GM03348 (cell line): ENCODE measurements around the gene TSPAN7.

Source experiments
- DNase-seq: peaks from one replicate; pipeline ENCODE4 v3.0.0; 2012; ENCODE audit warnings: low spot score

The TSPAN7 gene

DNA sequence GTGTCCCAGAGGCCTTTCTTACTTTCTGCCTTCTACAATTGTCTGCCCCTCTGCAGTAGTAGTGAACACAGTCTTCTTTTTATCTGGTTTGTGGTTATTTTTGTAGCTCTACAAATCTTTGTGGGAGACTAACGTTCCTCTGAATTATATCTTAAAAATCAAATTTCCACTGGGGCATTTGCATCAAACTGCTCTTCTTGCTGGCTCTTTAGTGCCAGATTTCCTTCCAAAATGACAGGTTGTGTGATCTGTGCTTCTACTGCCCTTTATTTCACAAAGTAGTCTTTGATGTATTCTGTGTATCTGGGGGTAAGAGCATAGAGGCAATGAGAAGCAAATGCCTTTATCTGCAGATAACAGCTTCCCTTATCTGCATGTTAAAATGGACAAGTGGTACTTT is 34.5 kb downstream of the TSPAN7 start:
- DNase-seq = no peak

DNA sequence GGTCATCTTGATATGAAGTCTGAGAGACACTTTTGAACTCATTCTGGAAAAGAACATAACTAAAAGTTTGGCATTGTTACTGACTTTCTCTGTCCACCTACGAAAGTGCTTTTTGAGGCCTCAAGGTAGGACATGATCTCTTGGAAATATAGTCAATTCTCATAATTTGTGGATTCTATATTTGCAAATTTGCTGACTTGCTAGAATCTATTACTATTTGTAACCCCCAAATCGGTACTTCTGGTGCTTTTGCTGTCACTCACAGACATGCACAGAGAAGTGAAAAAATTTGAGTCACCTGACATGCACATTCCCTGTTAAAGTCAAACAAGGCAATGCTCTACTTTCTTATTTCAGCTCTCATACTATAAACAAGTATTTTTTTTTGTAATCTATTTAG is 35.6 kb downstream of the TSPAN7 start:
- no peak for DNase-seq

DNA sequence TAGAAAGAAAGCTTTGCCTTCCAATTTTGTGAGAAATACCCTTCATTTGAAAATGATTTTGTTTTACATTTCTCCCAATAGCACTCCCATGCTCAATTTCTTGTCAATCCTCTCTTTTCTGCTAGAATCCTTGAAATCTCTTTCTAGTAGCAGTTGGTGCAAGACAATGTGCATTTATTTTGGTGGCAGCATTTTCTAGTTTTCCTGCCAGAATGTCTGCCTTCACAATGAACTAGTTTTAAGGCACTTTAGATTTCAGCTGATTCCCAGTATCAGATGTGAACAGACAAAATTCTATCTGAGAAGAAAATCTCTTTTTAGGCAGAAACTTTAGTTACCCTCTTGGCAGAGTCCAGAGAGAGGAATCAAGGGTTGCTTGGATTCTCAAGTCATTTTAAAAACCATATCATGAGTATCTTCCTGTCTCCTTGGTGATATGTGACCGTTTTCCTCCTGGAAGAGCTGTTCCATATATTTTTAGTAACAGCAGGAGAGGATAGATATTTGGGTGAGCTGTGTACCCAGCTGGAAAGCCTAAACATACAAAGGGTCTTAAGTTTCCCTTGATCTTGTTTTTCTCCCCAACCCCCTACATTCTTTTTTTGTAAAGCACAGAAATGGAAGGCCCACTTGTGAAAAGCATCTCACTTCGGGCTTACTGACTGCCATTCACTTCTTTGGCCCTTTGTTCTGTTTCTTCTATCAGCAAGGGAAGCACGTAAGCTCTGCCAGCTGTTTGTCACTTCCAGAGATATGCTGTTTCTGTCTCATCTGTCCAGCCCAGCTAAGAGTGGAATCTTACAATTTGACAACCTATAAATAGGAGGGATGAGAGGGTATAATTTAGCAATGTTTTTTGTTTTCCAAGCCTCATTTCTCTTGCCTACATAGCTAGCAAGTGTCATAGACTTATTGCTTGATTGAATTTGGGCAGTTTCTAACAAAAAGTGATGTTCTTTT is 38.7 kb downstream of the TSPAN7 start:
- DNase-seq = no peak

DNA sequence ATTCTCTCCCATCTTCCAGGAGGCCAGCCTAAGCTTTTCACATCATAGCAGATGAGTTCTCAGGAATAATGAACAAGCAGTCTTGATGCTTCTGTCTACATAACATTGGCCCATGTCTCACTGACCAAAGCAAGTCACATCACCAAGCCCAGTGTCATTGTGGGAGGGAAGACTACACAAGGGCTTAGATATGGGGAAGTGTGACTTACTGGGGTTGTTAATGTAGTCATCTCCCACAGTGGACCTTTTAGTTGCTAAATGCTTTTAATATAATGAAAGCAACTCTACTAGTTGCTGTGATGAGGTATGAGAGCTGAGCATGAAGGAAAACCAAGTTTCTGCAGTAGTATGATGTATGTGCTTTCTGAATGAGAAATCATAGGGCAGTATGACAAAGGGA is 40.5 kb downstream of the TSPAN7 start:
- DNase-seq = no peak

DNA sequence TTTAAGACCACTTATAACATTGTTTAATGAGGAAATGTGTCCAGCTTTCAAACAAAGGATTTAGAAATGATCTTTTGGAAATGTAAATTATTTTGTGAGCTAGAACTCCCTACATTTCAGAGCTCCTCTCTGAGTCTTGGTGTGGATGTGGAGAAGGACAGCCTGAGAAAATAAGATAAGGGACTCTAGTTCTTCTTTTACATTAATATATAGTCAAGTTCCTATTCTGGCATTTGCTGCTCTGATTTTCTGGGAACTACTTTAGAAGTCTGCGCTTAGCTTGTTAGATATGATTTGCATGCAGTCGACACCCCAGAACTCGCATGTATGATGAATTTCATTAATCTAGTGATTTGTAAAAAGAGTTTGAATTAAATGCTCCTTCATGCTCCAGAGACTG is 45.5 kb downstream of the TSPAN7 start:
- no peak for DNase-seq

DNA sequence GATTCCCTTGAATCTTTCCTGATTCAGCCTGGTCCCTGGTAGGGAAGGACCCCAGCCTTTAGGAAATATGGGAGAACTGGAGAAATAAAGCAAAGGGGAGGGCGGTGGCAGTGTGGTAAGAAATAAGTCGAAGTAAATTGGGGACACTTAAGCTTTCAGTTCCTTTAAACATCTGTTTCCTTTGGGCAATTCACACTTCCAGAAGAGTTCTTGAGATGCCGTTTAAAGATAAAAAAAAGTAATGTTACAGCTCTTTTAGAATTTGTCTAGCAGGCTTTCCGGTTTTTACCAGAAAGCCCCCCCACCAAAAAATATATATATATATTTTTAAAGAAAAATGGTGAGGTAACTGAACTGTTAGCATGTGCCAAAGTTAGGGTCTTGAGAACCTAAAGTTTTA is 46.6 kb downstream of the TSPAN7 start:
- DNase-seq = no peak

DNA sequence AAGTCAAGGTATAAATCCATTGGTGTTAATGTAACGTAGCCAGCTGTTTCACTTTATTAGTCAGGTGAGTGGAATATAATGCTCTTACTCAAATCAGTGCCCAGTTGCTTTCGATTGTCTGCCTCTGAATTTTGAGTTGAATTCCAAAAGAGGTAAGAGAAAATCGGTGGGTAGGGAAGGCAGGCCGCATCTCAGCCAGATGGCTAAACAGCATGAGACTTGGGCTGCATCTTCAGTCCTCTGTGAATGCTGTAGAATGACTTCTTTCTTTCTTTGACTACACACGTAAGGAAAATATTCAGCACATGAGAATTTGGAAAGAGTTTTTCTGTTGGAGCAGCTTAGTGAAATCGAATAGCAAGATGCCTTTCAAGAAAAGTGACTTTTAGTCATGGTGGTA is 49.5 kb downstream of the TSPAN7 start:
- DNase-seq = no peak

DNA sequence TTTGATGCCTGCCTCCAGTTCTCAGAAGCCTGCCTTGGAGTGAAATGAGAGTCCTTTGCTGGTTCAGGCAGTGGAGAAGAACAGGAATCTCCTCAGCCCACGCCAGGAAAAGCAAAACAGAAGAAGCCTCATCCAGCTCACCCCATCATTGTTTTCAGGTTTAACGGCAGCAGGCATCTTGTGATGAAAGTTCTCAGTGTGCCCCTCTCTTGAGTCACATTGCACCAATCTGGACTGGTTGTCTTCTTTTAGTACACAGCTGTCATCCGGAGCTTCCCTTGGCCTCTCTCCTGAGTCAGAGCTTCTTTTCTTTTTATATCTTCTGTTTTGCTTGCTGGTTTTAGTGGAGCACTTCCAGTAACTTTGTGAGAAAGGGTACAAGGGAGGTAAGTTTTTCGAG is 50.9 kb downstream of the TSPAN7 start:
- DNase-seq = no peak

DNA sequence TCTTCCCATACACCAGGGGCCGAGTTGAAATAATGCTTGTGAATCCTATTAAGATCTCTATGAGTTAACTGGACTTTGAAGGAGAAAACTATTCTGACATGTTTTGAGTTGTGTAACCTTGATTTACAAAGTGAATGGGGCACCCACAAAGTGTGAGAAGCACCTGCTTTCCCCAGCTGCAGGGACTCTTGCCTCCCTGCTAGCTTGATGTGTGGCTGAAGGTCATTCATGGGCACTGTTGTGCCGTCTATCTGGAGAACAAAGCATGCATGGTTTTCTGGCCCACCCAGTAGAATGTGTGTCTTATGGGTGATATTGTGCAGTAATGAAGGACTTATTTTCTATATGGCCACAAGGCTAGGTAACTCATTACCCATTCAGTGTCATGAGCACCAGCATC is 53.1 kb downstream of the TSPAN7 start:
- DNase-seq = no peak

DNA sequence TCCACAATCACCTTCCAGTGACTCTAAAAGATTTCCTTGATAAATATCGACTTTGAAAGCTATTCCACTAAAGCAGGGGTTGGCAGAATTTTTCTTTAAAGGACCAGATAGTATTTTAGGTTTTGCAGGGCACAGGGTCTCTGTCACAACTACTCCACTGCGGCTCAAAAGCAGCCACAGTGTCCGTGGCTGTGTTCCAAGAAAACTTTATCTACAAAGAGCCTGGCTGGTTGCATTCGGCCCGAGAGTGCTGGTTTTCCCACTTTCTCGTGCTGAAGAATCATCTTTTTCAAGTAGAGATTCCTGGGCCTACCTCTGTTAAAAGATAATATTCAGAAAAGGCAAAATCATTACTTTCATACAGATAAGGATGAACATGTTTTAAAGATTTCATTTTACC is 55.6 kb downstream of the TSPAN7 start:
- no peak for DNase-seq

DNA sequence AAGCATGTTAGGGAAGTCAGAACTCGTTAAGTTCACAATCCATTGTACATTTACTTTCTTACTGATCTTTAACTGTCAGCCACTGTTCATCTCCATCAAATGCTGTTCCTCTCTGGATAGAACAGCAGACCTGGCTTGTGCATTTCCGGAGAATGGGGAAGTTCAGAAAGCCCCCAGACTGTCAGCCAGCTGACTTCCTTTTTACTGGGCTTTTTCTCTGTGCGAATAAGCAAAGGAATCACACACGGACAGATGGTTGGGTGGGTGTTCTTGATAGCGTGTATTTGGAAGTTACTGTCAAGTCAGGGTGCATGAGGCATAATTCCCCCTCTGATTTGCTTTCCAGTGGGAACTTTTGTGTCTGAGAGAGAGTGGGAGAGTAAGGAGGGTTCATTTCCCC is 56.8 kb downstream of the TSPAN7 start:
- no peak for DNase-seq

DNA sequence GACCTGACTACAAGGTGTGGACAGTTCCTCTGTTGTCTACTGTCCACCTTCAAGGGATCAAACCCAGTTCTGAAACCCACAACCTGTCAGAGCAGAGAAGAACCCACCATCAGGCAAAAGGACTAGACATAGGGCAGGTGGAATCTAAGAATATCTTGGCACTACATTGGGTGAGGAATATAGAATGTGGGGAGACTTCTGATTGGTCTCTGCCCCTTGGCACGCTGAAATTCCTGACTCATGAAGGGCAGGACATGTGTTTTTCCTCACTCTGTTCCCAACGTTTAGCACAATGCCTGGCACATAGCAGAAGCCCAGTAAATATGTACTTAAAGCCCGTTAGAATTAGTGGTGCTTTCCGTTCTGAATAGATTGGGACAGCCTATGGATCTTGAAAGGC is 59.3 kb downstream of the TSPAN7 start:
- DNase-seq = no peak

DNA sequence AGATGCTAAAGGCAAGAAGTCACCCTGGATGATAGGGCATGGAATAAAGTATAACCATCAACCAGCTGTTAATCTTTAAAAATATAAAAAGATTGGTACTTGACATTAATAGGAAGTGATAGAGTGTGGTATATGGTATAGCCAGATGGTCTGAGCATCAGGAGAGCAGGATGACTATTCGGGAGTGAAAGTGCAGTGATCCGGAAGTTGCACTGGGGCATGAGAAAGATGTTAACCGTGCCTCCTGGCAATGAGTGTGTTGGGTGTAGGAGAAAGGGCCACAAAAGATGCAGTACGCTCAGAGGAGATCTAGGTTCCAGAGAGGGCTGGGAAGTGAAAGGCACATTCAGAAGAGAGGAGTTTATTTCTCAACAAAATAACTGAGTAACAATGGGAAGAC is 65.0 kb downstream of the TSPAN7 start:
- no peak for DNase-seq

DNA sequence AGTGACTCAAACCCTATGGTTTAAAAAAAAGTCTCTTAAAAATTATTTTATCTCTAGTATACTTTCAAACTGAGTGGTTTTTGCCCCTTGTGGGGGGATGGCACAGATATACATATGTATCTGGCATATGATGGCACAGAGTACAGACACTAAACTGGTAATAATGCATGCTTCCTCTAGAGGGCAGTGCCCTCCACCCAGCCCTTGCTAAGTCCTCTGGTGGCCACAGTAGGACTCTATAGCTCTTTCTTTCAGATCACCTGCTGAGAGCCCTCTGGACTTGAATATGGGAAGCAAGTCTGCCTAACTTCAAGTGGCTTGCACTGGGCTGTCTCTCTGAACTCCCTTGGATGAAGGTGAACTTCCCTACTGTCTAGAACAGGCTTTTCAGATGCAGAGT is 66.3 kb downstream of the TSPAN7 start:
- no peak for DNase-seq

DNA sequence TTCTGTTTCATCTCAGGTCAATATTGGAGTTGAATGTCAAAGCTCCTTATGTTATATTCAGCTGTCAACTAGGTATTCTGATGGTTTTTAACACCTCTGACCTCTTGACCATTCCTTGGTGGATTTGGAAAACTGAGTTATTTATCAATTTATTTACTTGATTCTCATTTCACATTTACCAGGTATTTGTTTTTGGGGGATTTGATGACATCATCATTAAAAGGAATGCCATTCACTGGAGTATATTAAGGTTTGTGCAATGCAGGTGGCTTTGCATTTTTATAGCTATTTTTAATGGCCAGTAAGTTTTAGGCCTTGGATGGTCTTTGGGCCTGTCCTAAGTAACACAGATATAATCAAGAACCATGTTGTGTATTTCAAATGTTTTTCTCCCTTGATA is 67.2 kb downstream of the TSPAN7 start:
- no peak for DNase-seq

DNA sequence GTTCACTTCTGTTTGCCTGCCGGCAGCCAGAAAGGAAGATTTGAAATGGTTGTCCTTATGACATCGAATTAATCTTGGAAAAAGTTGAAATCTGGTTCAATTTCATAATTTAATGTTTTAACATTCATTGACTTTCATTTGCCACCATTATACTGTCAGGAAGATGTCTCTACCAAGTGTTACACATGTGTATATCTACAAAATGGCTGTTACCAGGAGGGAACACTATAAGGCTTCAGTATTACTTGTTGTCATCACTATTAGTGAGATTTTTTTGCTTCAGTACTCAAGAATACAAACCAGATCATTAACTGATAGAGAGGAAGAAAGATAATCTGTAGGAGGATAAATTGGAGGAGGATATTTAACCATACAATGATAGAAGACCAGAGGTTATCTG is 71.2 kb downstream of the TSPAN7 start:
- no peak for DNase-seq

DNA sequence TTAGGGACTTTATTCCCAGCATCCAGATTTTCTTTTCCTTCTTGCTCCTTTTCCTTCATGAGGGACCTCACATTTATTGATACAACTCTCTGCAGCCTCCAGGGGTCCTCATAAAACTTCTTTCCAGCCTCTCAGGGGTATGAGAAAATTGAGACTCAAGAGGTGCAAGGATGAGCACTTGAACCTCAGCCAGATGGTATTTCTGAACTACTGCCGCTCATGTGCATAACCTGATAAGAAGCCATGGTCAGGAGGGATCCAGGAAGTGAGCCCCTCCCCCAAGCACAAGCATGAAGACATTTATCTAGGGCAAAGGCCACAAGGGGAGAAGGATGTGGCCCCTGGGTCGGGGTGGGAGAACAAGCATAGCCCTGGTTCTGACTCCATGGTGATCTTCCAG is 73.3 kb downstream of the TSPAN7 start:
- DNase-seq = no peak

DNA sequence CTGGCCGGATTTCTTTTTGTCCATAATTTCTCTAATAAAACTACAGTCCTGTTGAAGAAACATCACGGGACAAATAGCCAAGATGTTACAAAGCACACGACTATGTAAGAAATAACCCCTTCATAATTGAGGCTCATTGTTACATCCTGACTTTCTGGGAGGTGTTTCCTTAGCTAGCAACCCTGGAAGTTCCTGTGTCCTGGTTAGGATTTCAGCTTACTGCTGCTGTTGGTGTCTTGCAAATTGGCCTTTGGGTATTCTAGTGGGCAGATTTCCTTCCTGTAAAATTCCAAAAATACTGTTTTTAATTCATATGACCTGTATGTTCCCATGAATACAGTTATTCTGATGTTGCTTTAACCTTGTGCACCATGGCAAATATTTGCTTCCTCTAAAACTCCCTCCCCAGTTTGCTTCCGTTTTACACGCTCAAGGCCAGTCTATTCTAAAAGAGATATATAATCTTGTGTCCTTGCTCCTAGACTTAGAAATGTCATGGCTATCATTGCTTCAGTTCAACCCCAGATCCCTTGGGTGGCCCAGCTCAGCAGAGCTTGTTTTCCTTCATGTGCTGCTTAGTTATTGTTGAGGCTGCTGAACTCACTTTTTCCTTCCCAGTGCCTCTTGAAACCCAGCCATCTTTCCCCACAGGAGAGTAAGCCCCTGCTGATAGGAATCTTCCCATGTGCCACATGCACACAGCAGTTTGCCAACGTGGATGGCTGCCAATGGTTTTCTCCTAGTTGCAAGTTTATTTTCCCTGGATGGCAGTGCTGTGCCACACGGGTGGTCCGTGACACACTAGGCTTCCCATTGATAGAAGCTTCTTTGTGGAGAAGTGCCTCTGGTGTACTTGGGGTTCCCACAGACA is 75.8 kb downstream of the TSPAN7 start:
- no peak for DNase-seq

DNA sequence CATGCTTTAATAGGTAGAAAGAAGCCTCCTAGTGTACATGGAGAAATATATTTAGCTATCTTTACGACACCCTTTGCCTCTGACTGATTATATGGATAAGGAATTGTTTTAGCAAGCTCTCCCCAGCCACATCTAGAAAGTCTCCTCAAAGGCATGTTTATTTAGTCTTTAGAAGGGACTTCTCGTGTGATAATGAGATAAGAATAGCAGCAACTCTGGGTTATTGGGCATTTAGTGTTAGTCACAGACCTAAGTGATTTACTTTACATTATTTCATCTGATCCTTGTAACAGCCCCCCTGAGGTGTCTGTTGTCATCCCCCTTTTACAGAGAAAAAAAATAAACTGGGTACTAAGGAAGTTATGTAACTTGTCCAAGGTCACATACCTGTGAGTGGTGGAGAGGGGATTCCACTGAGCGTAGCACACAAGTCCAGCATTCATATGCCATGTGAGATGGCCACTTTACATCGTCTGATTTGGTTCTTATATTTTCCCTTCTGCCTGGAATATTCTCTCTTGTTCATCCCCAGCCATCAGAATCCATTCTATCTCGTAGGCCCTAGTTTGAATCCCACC is 77.7 kb downstream of the TSPAN7 start:
- DNase-seq = no peak

DNA sequence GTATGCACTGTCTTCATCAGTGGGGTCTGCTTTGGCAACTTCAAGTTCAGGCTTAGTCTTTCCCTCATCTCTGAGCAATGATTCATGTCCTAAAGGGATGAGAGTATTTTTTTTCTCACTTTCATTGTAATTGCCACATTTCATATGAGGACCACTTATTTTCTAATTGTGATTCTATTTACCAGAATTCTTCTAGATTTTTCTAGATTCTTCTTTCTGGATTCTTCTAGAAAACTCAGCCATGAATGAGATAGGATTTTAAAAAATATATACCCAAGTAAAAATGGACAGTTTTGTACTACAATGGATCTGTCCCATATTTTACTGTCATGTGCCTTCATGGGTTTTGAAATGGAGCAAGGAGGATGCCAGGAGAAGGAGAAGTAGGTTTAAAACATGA is 78.4 kb downstream of the TSPAN7 start:
- DNase-seq = no peak

DNA sequence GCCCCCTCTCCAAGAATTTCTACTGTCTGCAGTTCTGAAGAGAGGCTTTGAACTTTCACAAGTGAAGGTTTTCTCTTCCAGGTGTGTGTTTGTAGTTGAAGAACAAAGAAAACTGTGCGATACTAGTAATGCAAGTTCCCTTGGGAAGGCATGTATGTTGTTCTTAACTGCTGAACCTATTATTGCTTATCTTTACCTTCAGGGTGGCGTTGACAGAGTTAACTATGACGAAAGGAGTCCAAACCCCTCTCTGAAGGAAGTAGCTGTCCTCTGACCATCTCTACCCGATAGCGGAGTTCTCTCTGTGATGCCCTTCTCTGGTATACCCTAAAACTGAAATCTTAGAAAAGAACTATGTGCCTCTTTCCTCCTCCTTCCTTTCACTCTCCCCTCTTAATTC is 79.9 kb downstream of the TSPAN7 start:
- DNase-seq = no peak

DNA sequence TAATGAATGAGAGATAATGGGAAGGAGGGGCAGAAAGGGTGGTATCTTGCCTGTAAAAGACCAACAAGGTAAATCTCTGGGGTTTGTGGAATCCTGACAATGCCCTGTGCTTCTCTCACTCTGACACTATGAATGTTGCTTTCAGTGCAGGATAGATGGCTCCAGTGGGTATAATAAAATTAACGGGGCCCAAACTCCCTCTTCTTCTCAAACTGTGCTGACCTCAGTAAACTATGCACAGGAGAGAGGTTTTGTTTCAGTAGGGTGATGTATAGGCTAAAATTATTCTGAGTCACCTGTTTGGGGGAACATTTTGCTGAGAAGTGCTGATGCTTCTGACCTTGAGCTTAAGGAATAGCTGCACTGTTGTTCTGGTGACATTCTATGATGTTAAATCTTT is 82.6 kb downstream of the TSPAN7 start:
- no peak for DNase-seq

DNA sequence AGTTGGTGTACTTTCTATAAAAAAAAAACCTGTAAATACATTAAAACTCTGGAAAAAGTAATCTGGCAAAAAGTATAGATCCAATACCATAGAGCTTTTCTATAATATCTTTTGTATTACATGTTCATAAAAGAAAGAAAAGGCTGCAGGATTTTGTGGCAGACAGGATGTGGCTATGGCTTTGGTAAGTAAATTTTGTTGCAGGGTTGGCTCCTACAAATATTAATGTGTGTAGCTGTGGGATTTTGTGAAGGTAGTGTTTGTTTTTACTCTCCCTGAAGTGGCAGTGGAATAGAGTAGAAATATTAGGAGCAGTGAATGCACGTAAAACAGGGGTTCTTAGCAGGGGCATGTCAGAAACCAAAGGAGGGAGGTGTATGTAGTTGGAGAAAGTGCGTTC is 84.8 kb downstream of the TSPAN7 start:
- no peak for DNase-seq
